IPS-NIHi11 (cell line): ENCODE measurements around the gene SSUH2.

Experiments
- DNase-seq: peaks from one replicate; pipeline ENCODE4 v3.0.0; 2012; ENCODE audit warnings: mixed read lengths, low spot score

Gene SSUH2

GRCh38 chr3:8579943-8580342, 64.7 kb downstream of the SSUH2 start:
- DNase-seq: no peak

- no peak for DNase-seq
Observed at GRCh38 chr3:8579096-8579495, 65.5 kb downstream of the SSUH2 start.

- no peak for DNase-seq
Observed at GRCh38 chr3:8578282-8578681, 66.3 kb downstream of the SSUH2 start.

- DNase-seq: no peak
Observed at GRCh38 chr3:8576841-8577571, 67.6 kb downstream of the SSUH2 start.

- DNase-seq: no peak
Observed at GRCh38 chr3:8576436-8576835, 68.2 kb downstream of the SSUH2 start.

DNA sequence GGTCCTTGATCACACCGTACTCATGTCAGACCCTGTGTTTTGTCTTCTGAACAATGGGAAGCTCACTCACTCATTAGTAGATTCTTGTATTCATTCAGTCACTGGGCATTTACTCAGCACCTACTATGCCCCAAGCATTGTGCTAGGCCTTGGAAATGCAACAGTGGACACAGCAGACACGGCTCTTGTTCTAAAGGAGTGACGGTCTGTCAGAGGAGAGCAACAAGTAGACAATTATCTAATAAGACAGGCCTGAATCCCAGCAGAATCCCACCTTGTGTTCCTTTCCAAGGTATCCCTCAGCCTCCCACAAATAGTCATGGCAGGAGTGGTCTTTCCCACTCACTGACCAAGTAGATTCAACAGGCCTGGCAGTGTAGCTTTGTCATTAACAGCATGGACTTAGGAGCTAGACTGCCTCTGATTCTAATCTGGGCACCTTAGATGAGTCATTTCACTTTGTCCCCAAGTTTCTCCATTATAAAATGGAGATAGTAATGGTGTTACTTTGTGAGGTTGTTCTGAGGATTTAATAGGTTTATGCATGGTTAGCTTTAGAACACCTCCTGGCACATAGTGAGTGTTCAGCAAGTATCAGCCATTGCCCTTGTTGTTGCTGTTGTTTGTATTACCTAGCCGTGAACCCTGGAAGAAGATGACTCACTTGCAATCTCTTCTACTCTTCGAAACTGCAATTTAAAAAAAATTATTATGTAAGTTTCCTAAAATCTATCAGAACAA, 69.1 kb downstream of the SSUH2 start:
- no peak for DNase-seq

DNA sequence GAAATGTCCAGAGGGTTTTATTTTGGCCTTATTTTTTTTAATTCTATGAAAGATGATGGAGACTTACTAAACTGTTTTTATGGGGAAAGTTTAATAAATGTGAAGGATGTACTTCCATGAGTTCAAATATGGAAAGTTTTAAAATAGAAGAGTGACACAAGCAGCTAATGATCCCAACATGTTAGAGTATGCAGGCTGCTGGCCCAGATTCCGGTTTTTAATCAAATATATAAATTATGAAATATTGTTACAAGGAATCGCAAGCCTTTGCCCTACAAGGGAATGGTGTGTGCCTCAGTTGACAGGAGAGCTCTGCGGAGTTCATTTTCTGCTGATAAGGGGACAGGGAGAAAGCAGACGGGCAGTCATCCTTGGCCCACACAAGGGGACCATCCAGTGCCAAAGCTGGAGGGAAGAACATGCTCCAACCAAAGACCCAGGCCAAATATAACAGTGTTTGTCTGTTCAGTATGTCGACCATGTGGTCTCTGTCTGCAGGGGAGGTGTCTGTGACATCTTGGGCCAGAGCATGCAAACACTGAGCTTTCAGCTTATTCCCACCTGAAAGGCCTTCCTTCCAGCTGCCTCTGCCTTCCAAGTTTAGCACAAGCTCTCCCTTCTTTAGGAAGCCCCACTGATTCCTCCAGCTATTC, 69.8 kb downstream of the SSUH2 start:
- DNase-seq: no peak

DNA sequence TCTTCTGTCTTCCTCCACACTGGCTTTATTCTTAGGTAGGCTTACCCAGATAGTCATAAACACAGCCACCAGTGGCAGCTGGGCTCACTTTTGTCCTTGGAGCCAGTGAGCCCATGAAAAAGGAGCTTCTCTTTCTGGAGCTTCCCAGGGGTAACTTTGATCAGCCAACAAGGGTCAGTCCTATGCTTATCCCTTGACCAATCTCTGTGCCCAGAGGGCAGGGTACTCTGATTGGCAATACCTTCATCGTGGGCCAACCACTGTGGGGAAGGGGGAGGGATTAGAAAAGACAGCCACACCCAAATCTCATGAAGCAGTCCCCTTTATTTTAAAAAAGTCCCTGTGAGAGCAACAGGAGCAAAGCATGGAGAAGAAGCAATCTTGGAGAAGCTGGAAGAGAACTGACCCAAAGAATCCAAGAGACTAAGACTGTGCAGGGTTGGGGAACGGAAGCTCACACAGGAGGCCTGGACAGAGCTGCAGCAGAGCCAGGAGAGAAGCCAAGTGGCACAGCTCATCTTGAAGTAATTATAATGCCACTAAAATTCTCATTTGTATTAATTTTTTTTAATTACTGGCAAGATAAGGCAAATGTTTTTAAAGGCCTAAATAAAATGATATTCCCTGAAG, 70.4 kb downstream of the SSUH2 start:
- DNase-seq: no peak

DNA sequence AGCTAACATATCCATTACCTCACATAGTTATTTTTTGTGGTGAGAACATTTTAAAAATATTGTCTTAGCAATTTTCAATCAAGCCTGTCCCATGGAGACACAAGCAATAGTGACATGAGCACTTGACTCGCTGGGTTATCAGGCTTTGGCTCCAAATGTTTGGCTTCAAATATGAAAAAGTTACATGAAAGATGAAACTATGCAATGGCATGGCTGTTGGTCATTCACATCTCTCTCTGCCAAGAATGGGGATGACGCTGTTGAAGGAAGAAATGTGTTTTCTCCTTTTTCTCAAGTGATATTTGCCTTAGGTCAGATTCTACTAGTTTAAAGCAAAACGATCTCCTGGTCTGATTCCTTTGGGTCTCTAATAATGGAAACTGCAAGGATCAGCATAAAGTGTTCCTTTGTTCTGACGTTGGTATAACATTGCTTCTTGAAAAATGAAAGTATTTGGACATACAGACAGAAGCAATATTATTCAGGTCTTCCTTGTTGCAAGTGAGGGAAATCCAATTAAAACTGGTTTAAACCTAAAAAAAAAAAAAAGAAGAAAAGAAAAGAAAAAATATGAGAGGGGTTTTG, 71.2 kb downstream of the SSUH2 start:
- no peak for DNase-seq

DNA sequence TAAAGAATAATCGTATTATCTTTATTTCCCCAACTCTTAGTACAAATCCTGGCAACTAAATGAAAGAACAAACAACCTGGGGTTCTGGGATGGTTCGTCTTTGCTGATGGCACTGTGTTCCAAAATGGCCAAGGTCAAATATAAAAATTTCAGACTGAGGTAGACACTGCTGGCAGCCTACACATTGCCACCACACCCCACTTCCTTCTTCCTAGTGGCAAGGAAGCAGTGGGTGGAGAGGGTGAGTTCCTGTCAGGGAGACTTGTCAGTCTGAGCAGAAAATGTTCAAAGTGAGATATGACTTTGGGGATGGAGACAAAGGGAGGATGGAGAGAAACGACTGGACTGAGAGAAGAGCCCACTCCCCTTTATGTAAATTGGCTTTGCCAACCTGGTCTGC, 73.3 kb downstream of the SSUH2 start:
- DNase-seq: no peak
